GF-D8 (cell line): ENCODE data around the gene TRPM8.

ENCODE experiments used
- DNase-seq: peaks from one replicate; lab custom pipeline; 2025; lab: John Stamatoyannopoulos, UW

The TRPM8 gene

DNA sequence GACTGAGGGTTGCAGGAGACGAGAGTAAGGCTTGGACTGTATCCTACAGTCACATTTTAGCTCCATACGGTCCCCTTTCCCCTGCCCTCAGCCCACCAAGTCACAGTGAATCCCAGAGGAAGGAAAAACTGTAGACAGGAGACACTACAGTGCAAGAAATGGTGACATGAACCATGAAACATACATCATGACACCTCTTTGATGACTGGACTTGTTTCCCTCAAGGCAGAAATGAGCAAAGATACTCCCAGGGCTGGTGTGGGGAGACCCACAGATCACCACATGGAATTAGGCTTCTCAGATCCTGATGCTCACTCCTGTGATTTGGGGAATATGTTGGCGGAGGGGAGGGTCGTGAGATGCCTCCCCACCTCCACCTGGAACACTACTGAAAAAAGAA, 85.1 kb downstream of the TRPM8 start:
- DNase-seq, result no peak

DNA sequence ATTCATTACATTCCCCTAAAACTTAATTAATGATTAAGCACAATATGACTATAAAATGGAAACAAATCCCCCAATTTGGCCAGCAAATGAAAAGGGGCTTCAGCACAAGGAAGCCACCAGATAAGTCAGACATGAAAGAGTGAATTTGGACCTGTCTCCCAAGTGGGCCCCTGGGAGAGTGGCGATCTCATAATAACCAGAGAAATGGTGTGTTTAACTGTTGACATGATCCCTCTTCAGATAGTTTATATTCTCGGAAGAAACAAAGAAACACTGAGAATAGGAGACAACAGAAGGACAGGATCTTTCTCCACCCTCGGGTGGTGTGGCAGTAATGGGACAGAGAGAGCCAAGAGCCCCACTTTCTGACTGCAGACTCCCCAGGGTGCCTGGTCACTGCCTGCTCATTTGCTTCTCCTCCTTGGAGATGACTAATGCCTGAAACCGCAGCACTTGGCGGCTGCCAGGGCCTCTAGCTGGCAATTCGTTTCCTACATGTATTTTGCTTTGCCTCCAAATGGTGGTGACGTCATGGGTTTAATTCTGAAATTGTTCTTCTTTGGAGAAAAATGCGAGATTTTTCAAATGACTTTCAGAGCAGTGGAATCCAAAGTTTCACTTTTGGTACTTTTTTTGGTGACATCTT, 86.9 kb downstream of the TRPM8 start:
- DNase-seq, result no peak

DNA sequence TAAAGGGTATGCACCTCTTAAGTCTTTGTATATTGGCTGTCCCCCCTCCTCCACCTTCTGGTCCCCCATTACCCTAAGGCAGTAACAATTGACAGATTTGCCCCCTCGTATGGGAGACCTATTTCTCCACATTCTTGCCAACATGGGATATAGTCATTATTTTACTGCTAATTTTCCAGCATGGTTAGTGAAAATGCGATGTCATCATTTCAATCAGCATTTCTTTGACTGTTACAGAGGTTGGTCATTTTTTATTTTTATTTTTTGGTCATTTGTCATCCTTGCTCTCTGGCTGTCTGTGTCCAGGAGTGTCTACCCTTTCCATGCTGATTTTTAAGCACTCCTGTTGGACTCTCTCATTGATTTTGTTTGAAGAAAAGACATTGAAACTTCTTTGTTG, 88.0 kb downstream of the TRPM8 start:
- DNase-seq, result no peak

DNA sequence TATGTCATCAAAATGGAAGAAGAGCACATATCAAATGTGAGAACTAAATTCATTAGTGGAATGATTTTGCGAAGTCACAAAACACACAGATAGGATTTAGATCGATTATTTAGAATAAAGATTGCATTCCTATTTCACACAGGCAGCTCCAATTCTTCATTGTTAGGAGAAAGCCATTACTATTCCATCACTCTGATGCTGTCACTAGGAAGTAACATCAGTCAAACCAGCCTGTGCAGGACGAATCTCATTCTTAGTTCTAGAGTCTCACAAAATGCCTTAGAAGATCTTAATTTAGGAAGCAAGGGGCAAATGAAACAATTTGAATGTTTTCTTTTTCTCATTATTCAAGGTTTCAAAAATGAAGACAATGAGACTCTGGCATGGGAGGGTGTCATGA, 89.3 kb downstream of the TRPM8 start:
- DNase-seq, result no peak

DNA sequence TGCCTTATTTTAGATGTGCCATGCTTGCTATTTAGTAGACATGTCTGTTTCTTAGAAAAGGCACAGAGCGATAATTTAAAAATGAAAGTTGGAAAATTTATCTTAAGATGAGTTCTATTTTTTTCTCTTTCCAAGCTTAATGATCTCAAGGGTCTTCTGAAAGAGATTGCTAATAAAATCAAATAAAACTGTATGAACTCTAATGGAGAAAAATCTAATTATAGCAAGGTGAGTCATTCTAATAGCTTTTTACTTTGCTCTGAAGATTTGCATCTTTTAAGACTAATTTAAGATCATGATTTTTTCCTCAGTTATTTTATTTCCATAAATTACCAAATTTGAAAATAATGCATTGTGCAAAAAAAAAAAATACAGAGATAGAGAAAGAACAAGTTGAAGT, 97.3 kb downstream of the TRPM8 start:
- no peak for DNase-seq

DNA sequence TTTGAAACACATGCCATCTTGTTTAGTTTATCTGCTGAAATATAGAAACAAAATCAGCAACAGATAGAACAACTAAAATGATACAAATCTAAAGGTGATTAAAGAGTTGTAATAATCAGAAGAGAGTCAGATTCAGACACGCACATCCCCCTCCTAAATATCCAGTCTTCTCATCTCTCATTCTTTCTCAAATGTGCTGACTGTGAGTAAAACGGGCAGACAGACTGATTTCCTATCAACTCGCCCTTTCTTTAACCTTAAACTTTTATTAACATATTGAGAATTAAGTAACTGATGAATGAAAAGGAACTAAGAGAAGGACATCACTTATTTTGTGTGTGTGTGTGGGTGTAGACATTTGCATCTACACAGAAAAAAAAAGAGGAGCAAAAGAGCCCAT, 98.7 kb downstream of the TRPM8 start:
- DNase-seq, result no peak

DNA sequence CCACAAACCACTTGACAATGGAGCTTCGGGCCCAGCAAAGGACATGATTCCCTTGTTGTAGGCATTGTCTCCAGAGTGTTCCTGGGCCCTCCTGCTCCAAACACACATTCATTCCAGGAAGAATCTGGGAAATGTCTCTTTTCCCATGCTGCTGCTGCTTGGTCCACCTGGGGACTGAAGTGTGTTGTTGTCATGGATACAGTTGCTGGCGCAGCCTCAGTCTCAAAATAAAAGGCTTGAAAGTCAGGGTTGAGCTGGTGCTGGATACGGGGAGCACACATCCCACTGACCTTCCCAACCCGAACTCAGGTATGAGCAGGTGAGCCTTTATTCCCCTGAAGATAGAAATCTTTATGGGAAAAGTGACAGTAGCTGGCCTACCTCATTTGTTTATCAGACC, 102.7 kb downstream of the TRPM8 start:
- DNase-seq, result no peak

DNA sequence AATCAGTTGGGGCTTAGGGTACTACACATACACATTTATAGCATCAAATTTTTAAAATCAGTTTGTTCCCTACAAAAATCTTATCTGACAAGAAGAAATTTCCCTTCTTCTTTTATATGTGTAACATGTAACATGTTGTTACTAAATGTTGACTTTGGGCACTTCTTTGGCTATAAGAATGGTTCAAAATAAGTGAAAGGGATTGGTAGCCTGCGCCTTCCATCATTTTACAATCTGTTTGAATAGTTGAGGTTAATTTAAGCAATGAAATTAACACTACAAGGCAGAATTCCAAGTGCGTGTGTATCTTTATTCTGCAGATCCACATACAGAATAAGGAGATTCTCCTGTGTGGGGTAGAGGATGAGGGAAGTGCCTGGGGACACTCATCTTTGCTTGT, 103.2 kb downstream of the TRPM8 start:
- no peak for DNase-seq

DNA sequence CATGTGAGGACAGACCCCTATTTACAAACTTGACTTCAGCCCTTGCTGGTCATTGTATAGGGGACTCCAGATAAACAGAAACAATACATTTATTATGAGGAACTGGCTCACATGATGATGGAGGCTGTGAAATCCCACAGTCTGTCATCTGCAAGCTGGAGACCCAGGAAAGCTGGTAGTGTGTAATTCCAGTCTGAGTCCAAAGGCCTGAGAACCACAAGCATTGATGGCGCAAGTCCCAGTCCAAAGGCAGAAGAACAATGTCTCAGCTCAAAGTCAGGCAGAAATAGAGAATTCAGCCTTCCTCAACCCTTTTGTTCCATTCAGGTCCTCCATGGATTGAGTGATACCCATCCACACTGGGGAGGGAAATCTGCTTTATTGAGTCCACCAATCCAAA, 105.3 kb downstream of the TRPM8 start:
- no peak for DNase-seq

DNA sequence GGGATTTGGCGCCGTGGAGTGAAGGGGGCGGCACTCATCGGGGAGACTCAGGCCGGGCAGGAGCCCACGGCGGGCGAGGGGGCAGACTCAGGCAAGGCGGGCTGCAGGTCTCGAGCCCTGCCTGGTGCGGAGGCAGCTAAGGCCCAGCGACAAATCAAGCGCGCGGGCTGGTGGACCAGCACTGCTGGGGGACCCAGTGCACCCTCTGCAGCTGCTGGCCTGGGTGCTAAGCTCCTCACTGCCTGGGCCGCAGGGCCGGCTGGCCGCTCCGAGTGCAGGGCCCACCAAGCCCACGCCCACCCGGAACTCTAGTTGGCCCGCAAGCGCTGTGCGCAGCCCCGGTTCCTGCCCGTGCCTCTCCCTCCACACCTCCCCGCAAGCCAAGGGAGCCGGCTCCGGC, 107.1 kb downstream of the TRPM8 start:
- no peak for DNase-seq

DNA sequence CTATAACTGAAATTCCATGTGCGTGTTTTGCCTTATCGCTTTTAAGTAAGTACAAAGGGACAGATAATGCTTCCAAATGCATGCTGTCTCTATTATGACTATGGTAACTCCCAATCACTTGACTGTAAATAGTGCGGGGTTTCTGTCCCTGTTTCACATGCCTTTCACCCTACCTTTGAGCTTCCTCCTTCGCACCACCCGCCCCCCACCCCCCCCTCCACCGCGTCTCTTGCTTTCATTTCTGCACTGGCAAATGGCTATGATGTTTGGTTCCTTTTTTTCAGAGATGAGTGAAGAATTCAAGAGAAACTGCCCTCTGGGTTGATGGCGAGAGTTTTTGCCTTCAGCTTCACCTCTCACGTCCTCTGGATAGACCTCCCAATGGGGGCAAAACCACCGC, 108.3 kb downstream of the TRPM8 start:
- no peak for DNase-seq

DNA sequence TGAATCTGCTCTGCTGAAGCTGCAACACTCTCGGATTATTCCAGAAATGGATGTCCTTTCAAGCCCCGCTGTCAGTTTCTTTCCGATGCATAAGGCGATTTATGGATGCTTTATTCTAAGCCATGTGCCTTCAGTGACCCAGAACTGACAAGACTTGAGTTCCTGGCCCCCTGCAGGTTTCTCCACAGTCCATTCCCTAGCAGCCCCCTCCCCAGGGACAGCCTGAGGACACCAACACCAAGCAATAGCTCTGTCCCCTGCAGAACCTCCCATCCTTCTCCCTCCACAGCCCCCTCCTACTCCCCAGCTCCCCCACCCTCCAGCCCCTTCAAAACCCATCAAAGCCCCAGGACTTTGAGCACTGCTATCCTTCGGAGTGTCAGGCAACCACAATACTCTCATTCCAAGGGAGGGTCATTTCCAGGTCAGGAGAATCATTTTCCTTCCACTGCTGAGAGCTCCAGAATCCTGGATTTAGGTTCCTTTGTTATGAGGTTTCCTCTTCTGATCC, 108.8 kb downstream of the TRPM8 start:
- DNase-seq, result no peak

DNA sequence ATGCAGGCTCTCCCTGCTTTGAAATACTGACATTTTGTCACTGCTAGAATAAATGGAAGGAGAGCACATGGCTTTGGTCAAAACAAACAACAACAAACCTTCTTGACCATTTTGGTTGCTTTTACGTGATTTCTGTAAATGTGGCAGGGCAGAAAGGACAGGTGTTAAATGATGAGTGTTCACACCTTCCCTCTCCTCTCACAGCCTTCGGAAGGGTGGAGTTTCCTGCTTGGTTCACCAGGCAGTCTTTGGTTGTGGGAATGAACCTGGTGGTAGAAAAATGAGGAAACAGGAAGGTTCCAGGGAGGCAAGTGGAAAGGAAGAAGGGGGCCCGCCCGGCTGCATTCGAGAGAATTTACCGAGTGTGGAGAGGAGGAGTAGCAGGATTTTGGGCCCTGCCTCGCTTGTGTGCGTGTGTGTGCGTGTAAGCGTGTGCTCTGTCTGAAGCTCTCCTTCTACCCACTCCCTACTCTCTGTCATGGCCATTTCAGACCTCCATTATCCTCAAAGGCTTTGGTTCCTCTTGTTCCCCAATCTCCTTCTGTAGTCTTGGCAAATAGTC, 109.6 kb downstream of the TRPM8 start:
- no peak for DNase-seq

DNA sequence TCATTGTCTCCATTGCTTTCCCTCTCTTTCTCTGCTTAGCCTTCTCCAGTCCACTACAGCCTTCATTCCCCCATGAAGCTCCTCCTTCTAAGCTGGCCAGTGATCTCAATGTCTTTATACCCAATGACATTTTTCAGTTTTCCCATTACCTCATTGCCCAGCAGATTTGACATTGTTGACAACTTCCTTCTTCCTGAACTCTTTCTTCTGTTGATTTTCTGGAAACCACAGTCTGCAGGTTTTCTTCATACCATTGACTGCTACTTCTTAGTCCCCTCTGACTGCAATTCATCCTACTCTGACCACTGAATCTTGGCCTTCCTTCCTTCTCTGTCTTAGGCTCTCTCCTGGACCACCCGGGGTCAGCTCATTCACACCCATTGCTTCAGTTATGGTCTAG, 110.5 kb downstream of the TRPM8 start:
- DNase-seq, result no peak

DNA sequence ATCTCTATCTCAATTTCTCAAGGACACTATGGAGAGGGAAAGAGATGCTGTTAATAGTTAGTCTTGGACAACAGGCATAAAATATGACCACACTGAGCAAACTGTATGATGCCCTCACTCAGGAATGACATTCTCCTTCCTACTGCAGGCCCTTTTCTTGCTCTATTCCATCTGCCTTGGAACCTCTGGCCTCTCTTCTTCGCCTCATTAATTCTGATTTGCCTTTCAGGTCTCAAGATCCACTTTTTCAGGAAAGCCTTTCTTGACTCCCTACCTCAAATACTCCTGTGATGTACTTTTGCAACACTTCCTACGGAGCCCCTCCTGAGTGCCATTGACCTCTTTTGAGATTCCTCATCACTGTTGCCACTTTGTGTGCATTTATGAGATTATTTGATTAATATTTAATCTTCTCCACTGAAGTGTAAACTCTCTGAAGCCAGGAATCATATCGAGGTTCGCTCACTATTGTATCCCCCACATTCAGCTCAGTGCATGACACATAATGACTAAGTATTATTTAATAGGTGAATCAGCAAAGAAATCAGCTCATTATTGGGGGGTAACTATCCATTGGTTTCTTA, 112.1 kb downstream of the TRPM8 start:
- no peak for DNase-seq

DNA sequence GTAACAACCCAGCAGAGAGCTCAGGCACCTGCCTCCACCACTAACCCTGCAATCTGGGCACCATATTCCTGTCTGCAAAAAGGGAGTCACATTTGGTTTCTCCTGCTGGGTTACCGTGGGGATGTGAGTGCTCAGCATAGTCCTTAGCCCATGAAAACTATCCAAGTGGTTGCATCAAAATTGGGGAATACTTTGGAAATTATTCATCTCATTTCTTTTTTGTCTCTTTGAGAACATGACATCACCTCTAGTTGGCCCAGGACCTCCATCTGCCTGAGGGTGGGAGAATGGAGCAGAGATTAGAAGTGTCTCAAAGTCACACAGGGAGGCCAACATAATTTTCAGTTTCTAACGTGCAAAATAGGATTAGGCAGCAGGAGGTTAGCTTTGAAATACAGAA, 114.0 kb downstream of the TRPM8 start:
- no peak for DNase-seq

DNA sequence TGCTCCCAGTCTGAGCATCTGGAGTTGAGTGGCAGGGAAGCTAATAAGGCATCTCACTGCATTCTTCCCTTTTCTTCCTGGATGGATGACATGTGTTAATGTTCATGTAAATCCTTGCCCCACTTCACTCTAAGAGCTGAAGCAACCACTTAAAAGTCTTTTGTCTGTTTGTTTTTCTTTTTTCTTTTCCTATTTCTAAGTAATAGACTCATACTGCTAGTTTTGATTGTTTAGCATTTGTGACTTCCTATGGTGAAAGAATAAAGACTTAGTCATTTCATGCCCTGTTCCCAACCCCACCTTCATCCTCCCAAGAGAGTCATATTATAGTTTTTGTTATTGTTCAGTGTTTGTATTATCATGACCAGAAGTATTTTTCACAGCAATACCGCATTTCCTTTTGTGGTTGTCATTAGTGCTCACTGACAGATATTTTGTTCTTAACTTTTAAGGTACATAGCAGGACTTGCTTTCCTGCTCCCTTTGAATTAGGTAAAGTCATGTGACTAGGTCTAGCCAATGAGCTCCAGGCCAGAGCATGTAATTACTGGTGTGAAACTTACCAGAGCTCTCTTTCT, 115.2 kb downstream of the TRPM8 start:
- DNase-seq, result no peak

DNA sequence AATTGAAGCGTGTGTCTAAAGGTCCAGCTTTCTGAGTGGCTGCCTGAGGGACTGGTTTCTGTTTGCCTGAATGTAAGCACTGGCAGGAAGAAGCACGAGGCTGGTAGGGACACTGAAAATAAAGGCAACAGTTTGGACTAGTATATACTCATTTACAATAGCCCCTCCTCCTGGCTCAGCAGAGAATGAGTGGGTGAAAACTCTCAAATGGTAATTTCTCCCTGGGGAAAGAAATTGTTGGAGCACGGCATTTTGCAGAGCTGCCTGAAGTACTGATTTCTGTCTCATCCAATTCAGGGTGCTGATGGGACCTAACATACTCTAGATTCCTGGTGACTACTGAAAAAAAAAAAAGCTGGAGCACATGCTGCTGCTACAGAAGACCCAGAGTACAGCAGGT, 116.0 kb downstream of the TRPM8 start:
- DNase-seq, result no peak

DNA sequence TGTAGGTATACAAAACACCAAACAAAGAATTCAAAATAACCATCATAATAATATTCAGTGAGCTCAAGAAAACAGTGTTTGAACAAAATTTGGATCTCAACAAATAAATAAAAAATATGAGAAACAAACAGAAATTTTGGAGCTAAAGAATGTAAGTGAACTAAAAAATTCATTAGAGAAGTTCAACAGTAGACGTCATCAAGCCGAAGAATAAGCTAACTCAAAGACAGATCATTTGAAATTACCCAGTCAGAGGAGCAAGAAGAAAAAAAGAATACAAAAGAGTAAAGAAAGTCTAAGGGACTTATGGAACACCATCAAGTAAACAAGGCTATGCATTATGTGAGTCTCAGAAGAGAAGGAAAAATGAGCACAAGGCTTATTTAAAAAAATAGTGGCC, 116.7 kb downstream of the TRPM8 start:
- DNase-seq, result no peak

DNA sequence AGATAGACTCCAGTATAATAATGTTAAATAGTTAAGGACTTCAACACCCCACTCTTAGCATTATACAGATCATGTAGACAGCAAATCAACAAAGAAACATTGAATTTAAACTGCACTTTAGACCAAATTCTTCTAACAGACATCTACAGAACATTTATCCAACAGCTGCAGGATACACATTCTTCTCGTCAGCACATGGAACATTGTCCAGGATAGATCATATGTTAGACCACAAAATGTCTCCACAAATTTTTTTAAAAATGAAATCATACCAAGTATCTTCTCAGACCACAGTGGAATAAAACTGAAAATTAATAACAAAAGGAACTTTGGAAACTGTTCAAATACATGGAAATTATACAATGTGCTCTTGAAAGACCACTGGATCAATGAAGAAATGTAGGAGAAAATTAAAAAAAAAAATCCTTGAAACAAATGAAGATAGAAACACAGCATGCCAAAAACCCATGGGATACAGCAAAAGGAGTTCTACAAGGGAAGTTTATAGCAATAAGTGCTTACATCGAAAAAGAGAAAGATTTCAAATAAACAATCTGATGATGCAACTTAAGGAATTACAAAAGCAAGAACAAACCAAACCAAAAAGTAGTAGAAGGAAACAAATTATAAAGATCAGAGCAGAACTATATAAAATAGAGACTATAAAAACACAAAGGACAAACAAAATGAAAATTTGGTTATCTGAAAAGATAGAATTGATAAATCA, 121.1 kb downstream of the TRPM8 start:
- DNase-seq, result no peak

DNA sequence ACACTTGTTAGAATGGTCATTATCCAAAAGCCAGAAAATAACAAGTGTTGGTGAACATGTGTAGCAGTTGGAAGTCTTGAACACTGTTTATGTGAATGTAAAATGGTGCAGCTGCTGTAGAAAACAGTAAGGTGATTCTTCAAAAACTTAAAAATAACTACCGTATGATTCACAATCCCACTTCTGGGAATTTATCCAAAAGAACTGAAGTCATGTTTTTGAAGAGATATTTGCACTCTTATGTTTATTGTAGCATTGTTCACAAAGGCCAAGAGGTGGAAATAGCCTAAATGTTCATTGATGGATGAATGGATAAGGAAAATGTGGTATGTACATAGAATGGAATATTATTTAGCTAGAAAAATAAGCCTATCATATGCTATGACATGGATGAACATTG, 127.0 kb downstream of the TRPM8 start:
- no peak for DNase-seq

DNA sequence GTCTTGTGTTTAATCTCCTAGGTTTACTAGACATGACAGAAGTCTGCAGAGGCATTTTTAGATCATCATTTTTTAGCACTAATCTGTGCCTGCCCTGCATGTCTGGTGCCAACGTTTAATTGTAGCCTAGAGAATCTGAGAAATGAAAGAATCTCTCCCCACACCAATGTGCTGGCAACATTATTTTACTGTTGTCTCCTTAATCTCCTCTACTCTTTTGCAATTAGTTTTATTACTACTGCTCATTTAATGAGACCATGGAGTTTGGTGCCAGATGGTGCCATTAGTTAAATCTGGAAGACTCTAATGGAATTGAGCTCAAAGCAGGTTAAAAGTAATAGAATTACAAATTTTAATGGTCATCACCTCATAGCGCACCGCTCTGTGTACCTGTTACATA, 129.3 kb downstream of the TRPM8 start:
- DNase-seq, result no peak

DNA sequence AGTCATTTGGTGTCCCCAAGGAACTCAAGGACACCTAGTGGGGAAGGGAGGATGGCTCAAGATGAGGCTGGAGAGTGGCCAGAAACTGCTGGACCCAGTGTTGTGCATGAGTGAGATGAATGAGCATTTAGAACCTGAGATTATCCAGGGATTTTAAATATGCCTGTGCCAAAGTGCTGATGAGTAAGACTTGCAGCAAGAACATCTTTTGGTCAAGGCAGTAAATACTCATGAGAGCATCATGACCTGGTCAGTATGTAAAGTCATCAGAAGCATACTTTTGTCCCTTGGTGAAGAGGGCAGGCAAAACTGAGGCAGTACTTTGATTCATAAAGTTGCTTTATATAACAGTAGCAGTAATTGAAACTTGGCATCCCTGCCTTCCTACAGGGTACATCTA, 130.2 kb downstream of the TRPM8 start:
- DNase-seq, result no peak
